Uterus (tissue), 2 donors: ENCODE data around the gene CDS2.
"Not testable (repeated sequence)": the region's sequence is repeated elsewhere in the genome, so short reads cannot be mapped to it uniquely, and the experiment has no call there.

ENCODE experiments used
- POLR2A ChIP-seq, 2 donors: fragments of 450-650 bp; IDR thresholded peaks; one replicate each; pipeline ENCODE4 v1.6.1; 2016; ENCODE audit warnings: antibody characterized with exemption in 2 of 2, mild to moderate bottlenecking in 1 of 2, moderate library complexity in 1 of 2
- TF ChIP-seq, protein P1 (sequence below), 4 experiments: fragments of 200-600 bp in 2 of 4; fragments of 450-650 bp in 2 of 4; sonication (generic) in 2 of 4; IDR thresholded peaks; one replicate each; pipeline ENCODE4 v1.5.1; 2016 to 2019; ENCODE audit warnings: antibody characterized with exemption in 4 of 4, mild to moderate bottlenecking in 2 of 4, moderate library complexity in 1 of 4

DNA sequence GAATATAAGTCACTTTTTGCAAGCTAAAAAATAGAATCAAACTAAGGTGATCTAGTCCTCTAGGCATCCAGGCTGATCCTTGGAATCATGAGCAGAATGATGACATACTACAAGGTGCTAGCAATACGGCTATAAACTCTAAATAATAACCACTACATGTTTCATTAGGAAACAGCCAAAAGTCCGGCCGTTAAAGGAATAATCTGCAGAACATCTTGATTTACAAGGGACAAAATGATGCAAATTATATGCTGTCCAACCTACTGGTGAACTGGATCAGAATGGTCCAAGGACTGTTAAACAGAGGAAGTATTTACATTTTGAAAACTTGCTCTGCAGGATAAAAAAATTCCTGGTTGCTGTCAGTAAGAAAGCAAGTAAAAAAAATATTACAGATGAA, 26.9 kb upstream of the CDS2 start:
- TF ChIP-seq, protein P1, sequence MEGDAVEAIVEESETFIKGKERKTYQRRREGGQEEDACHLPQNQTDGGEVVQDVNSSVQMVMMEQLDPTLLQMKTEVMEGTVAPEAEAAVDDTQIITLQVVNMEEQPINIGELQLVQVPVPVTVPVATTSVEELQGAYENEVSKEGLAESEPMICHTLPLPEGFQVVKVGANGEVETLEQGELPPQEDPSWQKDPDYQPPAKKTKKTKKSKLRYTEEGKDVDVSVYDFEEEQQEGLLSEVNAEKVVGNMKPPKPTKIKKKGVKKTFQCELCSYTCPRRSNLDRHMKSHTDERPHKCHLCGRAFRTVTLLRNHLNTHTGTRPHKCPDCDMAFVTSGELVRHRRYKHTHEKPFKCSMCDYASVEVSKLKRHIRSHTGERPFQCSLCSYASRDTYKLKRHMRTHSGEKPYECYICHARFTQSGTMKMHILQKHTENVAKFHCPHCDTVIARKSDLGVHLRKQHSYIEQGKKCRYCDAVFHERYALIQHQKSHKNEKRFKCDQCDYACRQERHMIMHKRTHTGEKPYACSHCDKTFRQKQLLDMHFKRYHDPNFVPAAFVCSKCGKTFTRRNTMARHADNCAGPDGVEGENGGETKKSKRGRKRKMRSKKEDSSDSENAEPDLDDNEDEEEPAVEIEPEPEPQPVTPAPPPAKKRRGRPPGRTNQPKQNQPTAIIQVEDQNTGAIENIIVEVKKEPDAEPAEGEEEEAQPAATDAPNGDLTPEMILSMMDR (IDR thresholded peaks at IDR 0.05) = not testable (repeated sequence)
- TF ChIP-seq POLR2A (IDR thresholded peaks at IDR 0.05) = not testable (repeated sequence)
